Measurements from ENCODE around the gene SPTBN1.

SPTBN1 gene

GRCh38 chr2:54649191-54649590 lies 193.1 kb downstream of the SPTBN1 start:
- no peak overlapping the region for H3K27ac ChIP-seq (replicated peaks; ENCODE audit: low read length)
- H2BK15ac ChIP-seq (ENCODE audit: low read length), result no peak overlapping the region
- peaks cover 64 to 100% of the 10 kb centered on the region in 2 donors for H3K36me3 ChIP-seq (replicated peaks in 1 of 2; ENCODE audit: control insufficient read depth in 2 of 2, insufficient read depth in 2 of 2, low read length in 2 of 2)
- H4K8ac ChIP-seq (ENCODE audit: low read depth, low read length), result no peak overlapping the region
- no peak overlapping the region for H3K9ac ChIP-seq (ENCODE audit: low read depth, low read length, poor library complexity)
- H2BK12ac ChIP-seq (ENCODE audit: low read length), result no peak overlapping the region
- no peak overlapping the region for H3K18ac ChIP-seq (ENCODE audit: low read length)
- no peak overlapping the region for H3K4me3 ChIP-seq (ENCODE audit: low read length in 2 of 2)
- no peak overlapping the region for H3K14ac ChIP-seq (ENCODE audit: low read length)
- H2AK5ac ChIP-seq (ENCODE audit: low read depth, low read length), result no peak overlapping the region
- H4K91ac ChIP-seq (ENCODE audit: low read depth, low read length, poor library complexity), result no peak overlapping the region
- H3K9me3 ChIP-seq (replicated peaks in 1 of 2; ENCODE audit: control insufficient read depth in 2 of 2, insufficient read depth in 1 of 2, low read depth in 1 of 2, low read length in 2 of 2), result peaks cover 0 to 2% of the 10 kb centered on the region in 2 donors
- no peaks in the 10 kb centered on the region for H3K27me3 ChIP-seq (ENCODE audit: control insufficient read depth in 3 of 3, insufficient read depth in 3 of 3, low read depth in 1 of 3, low read length in 3 of 3)
- H3K4me1 ChIP-seq (ENCODE audit: control insufficient read depth in 2 of 2, insufficient read depth in 1 of 2, low read depth in 1 of 2, low read length in 2 of 2), result no peaks in the 10 kb centered on the region
- no peak overlapping the region for H3K4ac ChIP-seq (ENCODE audit: low read length)
- no CpG with 5 or more reads among the region's 4 CpGs for WGBS, 2 donors (ENCODE audit: extremely low coverage in 2 of 2, insufficient read length in 2 of 2, insufficient replicate concordance in 1 of 2)
- no peak overlapping the region for H2BK120ac ChIP-seq (ENCODE audit: low read depth, low read length)
- no peak overlapping the region for H3K4me2 ChIP-seq (ENCODE audit: insufficient read depth, low read length, poor library complexity, severe bottlenecking)
- H3K23ac ChIP-seq (ENCODE audit: low read depth, low read length, poor library complexity), result no peak overlapping the region
- H2BK5ac ChIP-seq (ENCODE audit: low read length), result no peak overlapping the region
- no peak overlapping the region for H2AFZ ChIP-seq (ENCODE audit: low read length)
- no peaks in the 10 kb centered on the region for H3K79me1 ChIP-seq (ENCODE audit: low read depth, low read length)
- DNase-seq (ENCODE audit: low spot score), result no peak

- DNase-seq (ENCODE audit: low spot score), result no peak
- Histone ChIP-seq H3K27me3 (ENCODE audit: control insufficient read depth in 3 of 3, insufficient read depth in 3 of 3, low read depth in 1 of 3, low read length in 3 of 3) (no peaks in the 10 kb centered on the region), H2AFZ (ENCODE audit: low read length) (no peak overlapping the region), H3K4me3 (ENCODE audit: low read length in 2 of 2) (no peak overlapping the region), H3K9me3 (replicated peaks in 1 of 2; ENCODE audit: control insufficient read depth in 2 of 2, insufficient read depth in 1 of 2, low read depth in 1 of 2, low read length in 2 of 2) (peaks cover 0 to 2% of the 10 kb centered on the region in 2 donors), H4K91ac (ENCODE audit: low read depth, low read length, poor library complexity) (no peak overlapping the region), H2BK15ac (ENCODE audit: low read length) (no peak overlapping the region), H3K9ac (ENCODE audit: low read depth, low read length, poor library complexity) (no peak overlapping the region), H3K79me1 (ENCODE audit: low read depth, low read length) (no peaks in the 10 kb centered on the region), H3K27ac (replicated peaks; ENCODE audit: low read length) (no peak overlapping the region), H2BK5ac (ENCODE audit: low read length) (no peak overlapping the region), H3K36me3 (replicated peaks in 1 of 2; ENCODE audit: control insufficient read depth in 2 of 2, insufficient read depth in 2 of 2, low read length in 2 of 2) (peaks cover 62 to 100% of the 10 kb centered on the region in 2 donors), H3K4me2 (ENCODE audit: insufficient read depth, low read length, poor library complexity, severe bottlenecking) (no peak overlapping the region), H2BK120ac (ENCODE audit: low read depth, low read length) (no peak overlapping the region), H3K23ac (ENCODE audit: low read depth, low read length, poor library complexity) (no peak overlapping the region), H2AK5ac (ENCODE audit: low read depth, low read length) (no peak overlapping the region), H3K14ac (ENCODE audit: low read length) (no peak overlapping the region), H3K18ac (ENCODE audit: low read length) (no peak overlapping the region), H3K4ac (ENCODE audit: low read length) (no peak overlapping the region), H2BK12ac (ENCODE audit: low read length) (no peak overlapping the region), H3K4me1 (ENCODE audit: control insufficient read depth in 2 of 2, insufficient read depth in 1 of 2, low read depth in 1 of 2, low read length in 2 of 2) (no peaks in the 10 kb centered on the region), H4K8ac (ENCODE audit: low read depth, low read length) (no peak overlapping the region)
- no CpG with 5 or more reads among the region's 12 CpGs for WGBS, 2 donors (ENCODE audit: extremely low coverage in 2 of 2, insufficient read length in 2 of 2, insufficient replicate concordance in 1 of 2)
These were observed 193.5 kb downstream of the SPTBN1 start for GRCh38 chr2:54649633-54650032.

- no CpG with 5 or more reads among the region's 2 CpGs for WGBS, 2 donors (ENCODE audit: extremely low coverage in 2 of 2, insufficient read length in 2 of 2, insufficient replicate concordance in 1 of 2)
- Histone ChIP-seq H3K4ac (ENCODE audit: low read length) (no peak overlapping the region), H3K27me3 (ENCODE audit: control insufficient read depth in 3 of 3, insufficient read depth in 3 of 3, low read depth in 1 of 3, low read length in 3 of 3) (no peaks in the 10 kb centered on the region), H4K91ac (ENCODE audit: low read depth, low read length, poor library complexity) (no peak overlapping the region), H3K14ac (ENCODE audit: low read length) (no peak overlapping the region), H3K27ac (replicated peaks; ENCODE audit: low read length) (no peak overlapping the region), H3K4me2 (ENCODE audit: insufficient read depth, low read length, poor library complexity, severe bottlenecking) (no peak overlapping the region), H2BK15ac (ENCODE audit: low read length) (no peak overlapping the region), H4K8ac (ENCODE audit: low read depth, low read length) (no peak overlapping the region), H3K9ac (ENCODE audit: low read depth, low read length, poor library complexity) (no peak overlapping the region), H2BK5ac (ENCODE audit: low read length) (no peak overlapping the region), H3K18ac (ENCODE audit: low read length) (no peak overlapping the region), H3K79me1 (ENCODE audit: low read depth, low read length) (no peaks in the 10 kb centered on the region), H3K23ac (ENCODE audit: low read depth, low read length, poor library complexity) (no peak overlapping the region), H3K9me3 (replicated peaks in 1 of 2; ENCODE audit: control insufficient read depth in 2 of 2, insufficient read depth in 1 of 2, low read depth in 1 of 2, low read length in 2 of 2) (peaks cover 0 to 2% of the 10 kb centered on the region in 2 donors), H3K4me1 (ENCODE audit: control insufficient read depth in 2 of 2, insufficient read depth in 1 of 2, low read depth in 1 of 2, low read length in 2 of 2) (no peaks in the 10 kb centered on the region), H2BK120ac (ENCODE audit: low read depth, low read length) (no peak overlapping the region), H3K4me3 (ENCODE audit: low read length in 2 of 2) (no peak overlapping the region), H3K36me3 (replicated peaks in 1 of 2; ENCODE audit: control insufficient read depth in 2 of 2, insufficient read depth in 2 of 2, low read length in 2 of 2) (peaks cover 63 to 100% of the 10 kb centered on the region in 2 donors), H2BK12ac (ENCODE audit: low read length) (no peak overlapping the region), H2AK5ac (ENCODE audit: low read depth, low read length) (no peak overlapping the region), H2AFZ (ENCODE audit: low read length) (no peak overlapping the region)
- DNase-seq (ENCODE audit: low spot score), result no peak
These were observed 194.5 kb downstream of the SPTBN1 start for GRCh38 chr2:54650612-54651011.

GRCh38 chr2:54651291-54651690 lies 195.2 kb downstream of the SPTBN1 start:
- WGBS, 2 donors (ENCODE audit: extremely low coverage in 2 of 2, insufficient read length in 2 of 2, insufficient replicate concordance in 1 of 2), result no CpG with 5 or more reads among the region's 5 CpGs
- H4K91ac ChIP-seq (ENCODE audit: low read depth, low read length, poor library complexity), result no peak overlapping the region
- H3K4me3 ChIP-seq (ENCODE audit: low read length in 2 of 2), result no peak overlapping the region

More at GRCh38 chr2:54651291-54651690, 195.2 kb downstream of the SPTBN1 start:
- Histone ChIP-seq H2AK5ac (ENCODE audit: low read depth, low read length) (no peak overlapping the region), H2BK12ac (ENCODE audit: low read length) (no peak overlapping the region), H2BK5ac (ENCODE audit: low read length) (no peak overlapping the region), H3K27me3 (ENCODE audit: control insufficient read depth in 3 of 3, insufficient read depth in 3 of 3, low read depth in 1 of 3, low read length in 3 of 3) (no peaks in the 10 kb centered on the region), H3K4me1 (ENCODE audit: control insufficient read depth in 2 of 2, insufficient read depth in 1 of 2, low read depth in 1 of 2, low read length in 2 of 2) (no peaks in the 10 kb centered on the region), H4K8ac (ENCODE audit: low read depth, low read length) (no peak overlapping the region), H3K4ac (ENCODE audit: low read length) (no peak overlapping the region), H3K23ac (ENCODE audit: low read depth, low read length, poor library complexity) (no peak overlapping the region), H3K9me3 (replicated peaks in 1 of 2; ENCODE audit: control insufficient read depth in 2 of 2, insufficient read depth in 1 of 2, low read depth in 1 of 2, low read length in 2 of 2) (peaks cover 0 to 2% of the 10 kb centered on the region in 2 donors), H3K14ac (ENCODE audit: low read length) (no peak overlapping the region), H3K4me2 (ENCODE audit: insufficient read depth, low read length, poor library complexity, severe bottlenecking) (no peak overlapping the region), H3K79me1 (ENCODE audit: low read depth, low read length) (no peaks in the 10 kb centered on the region), H3K9ac (ENCODE audit: low read depth, low read length, poor library complexity) (no peak overlapping the region), H3K18ac (ENCODE audit: low read length) (no peak overlapping the region), H2BK15ac (ENCODE audit: low read length) (no peak overlapping the region), H2BK120ac (ENCODE audit: low read depth, low read length) (no peak overlapping the region), H3K36me3 (replicated peaks in 1 of 2; ENCODE audit: control insufficient read depth in 2 of 2, insufficient read depth in 2 of 2, low read length in 2 of 2) (peaks cover 56 to 100% of the 10 kb centered on the region in 2 donors), H3K27ac (replicated peaks; ENCODE audit: low read length) (no peak overlapping the region), H2AFZ (ENCODE audit: low read length) (no peak overlapping the region)
- DNase-seq (ENCODE audit: low spot score), result no peak
